HG03378 (cell line): ENCODE measurements around the gene UCHL5.
"Not testable (repeated sequence)": the region's sequence is repeated elsewhere in the genome, so short reads cannot be mapped to it uniquely, and the experiment has no call there.

Experiments used
- ATAC-seq: cut with Tn5 transposase; IDR thresholded peaks from one replicate; pipeline ENCODE4 v1.9.1; 2021; ENCODE audit warnings: mild to moderate bottlenecking, moderate library complexity; ENCODE audit not compliant: unreplicated experiment

UCHL5 gene

DNA sequence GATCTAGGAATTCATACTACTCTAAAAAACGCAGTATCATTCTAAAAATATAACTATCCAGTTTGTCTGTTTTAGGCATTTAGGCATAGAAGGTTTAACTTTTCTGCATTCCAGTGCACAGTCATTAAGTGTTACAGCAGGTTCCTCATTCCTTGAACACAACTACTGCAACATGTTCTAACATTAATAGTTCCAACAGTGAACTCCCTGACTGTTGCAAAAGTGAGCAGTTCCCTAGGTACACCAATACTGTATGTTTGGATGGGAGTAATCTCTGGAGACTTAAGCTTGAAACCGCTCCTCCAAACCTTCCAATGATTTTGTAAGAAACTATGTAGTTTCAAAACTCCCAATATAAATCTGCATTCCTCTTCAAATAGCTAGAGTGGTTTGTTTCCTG, 46.2 kb downstream of the UCHL5 start:
- ATAC-seq: no peak

DNA sequence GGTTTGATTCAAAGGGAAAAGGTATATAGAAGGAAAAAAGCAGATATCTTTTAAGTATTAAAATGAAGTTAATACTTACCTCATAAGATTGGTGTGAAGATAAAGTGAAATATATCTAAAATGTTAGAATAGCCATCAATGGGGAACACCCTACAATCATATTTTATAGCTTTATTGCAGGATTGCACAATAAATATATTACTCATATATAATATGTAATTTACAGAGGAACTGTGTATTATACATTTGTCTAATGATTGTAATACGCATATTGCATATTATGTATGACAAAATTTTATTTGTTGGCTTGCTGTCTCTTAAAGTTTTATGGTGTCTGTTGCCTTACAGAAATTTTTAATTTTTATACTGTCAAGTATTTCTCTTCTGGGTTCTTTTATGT, 47.8 kb downstream of the UCHL5 start:
- ATAC-seq: no peak

- no peak for ATAC-seq
Measured at GRCh38 chr1:193009501-193009900, 49.7 kb downstream of the UCHL5 start.

DNA sequence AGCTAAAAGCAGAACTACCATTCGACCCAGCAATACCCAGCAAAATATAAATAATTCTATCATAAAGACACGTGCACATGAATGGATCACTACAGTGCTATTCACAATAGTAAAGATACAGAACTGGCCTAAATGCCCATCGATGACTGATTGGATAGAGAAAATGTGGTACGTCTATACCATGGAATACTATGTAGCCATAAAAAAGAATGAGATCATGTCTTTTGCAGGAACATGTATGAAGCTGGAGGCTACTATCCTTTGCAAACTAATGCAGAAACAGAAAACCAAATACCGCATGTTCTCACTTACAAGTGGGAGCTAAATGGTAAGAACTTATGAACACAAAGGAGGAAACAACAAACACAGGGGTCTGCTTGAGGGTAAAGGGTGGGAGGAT, 53.4 kb downstream of the UCHL5 start:
- ATAC-seq: no peak

- ATAC-seq: peak; percentile 56
Measured at GRCh38 chr1:192998536-192998935, 60.6 kb downstream of the UCHL5 start.

GRCh38 chr1:192994141-192994540, 65.0 kb downstream of the UCHL5 start:
- ATAC-seq: no peak

GRCh38 chr1:192993426-192994085, 65.6 kb downstream of the UCHL5 start:
- peak; percentile 50 for ATAC-seq

GRCh38 chr1:192986748-192987334, 72.3 kb downstream of the UCHL5 start:
- ATAC-seq: not testable (repeated sequence)

DNA sequence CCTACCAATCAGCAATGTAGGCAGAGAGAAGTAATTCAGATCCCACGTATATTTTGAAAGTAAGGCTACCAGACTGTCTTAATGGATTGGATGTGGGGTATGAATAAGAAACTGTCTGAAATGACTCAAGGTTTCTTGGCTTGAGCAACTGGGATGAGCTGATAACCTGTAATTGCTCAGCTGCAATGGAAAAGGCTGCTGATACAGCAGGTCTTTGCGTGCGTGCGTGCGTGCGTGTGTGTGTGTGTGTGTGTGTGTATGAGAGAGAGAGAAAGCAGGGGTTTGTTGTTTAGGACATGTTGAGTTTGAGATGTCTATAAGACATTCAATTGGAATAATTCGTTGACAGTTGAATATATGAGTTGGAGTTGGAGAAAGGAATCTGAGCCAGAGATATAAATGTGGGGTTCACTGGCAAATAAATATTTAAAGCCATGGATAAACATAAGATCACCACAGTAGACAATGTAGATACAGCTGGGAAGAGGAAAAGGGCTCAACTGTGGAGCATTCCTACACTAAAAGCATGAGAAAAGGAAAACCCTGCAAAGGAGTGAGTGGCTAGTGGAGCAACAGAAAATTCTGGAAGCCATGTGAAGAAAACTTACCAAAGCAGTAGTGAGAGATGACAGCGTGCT, 72.9 kb downstream of the UCHL5 start:
- no peak for ATAC-seq

DNA sequence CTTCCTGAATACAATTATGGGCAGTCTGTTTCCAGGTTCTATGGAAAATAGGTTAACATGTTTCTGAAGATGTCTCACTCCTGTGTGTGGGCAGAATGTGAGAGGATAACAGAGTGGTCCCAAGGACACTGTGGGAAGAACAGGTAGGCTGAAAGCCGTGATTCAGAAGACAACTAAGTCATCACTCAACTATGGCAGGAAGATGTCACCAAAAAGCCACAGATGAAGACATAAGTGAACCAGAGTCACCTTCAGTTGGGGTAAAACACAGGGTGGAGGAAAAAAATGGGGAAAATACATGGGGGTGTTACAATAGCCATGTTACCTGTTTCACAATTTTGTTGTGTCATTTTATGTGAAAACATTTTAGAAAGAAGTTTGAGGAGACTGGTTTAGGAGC, 75.1 kb downstream of the UCHL5 start:
- ATAC-seq: no peak

DNA sequence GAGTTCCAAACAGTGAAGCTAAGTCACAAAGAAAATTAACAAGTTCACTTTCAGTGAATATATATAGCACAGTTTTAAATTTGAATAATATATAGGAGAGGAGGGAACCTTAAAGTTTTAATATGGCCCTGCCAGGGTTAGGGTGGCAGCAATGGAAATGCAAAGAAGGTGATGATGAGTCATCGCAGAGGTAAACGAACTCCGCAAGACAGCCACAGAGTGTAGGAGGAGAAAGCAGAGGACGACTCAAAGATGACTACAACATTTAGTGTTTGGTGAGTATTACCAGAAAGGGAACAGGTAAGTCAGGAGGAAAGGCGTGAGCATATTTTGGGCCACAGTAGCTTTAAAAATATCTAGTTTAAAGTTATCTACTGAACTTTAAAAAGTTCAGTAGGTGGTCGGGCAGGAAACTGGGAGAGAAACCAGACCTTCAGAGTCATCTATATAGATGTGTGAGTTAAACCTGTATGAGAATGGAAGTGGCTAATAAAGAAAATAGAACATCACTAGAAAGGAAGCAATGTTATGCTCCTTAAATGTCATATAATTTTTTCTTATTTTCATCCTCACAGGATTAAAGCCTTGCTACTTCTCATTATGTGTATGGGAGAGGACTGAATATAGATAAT, 75.7 kb downstream of the UCHL5 start:
- peak; percentile 90 for ATAC-seq

DNA sequence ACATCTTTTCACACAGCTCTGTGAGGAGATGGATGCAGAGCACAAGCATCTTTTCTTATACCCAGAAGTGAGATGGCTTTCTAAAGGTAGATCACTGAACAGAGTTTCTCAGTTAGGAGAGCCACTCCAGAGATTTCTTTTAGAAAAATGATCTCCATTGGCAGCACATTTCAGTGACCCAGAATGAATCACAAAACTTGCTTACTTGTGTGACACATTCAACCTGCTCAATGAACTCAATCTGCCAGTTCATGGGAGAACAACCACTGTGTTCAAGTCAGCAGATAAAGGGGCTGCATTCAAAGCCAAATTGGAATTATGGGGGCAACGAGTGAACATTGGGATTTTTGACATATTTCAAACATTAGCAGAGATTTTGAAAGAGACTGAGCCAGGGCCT, 78.3 kb downstream of the UCHL5 start:
- no peak for ATAC-seq

- not testable (repeated sequence) for ATAC-seq
Measured at GRCh38 chr1:192980334-192980733, 78.8 kb downstream of the UCHL5 start.

DNA sequence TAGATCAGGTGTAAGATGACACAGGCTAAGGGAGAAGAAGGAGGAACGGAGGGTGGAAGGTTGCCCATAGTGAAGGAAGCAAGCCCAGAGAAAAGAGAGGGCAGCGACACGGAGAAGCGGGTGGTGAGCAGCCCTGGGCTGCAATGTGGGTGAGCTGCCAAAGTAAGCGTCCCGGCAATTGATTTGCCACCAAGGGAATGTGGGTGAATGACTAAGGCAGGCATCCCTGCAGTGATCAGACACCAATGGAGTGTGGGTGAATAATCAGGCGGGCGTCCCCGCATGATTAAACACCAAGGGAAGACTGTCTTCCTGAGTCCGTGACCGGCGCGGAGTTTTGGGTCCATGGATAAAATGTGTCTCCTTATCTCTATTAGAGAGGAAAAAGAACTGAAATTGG, 79.6 kb downstream of the UCHL5 start:
- ATAC-seq: no peak

- no peak for ATAC-seq
Measured at GRCh38 chr1:192978195-192978710, 80.9 kb downstream of the UCHL5 start.

DNA sequence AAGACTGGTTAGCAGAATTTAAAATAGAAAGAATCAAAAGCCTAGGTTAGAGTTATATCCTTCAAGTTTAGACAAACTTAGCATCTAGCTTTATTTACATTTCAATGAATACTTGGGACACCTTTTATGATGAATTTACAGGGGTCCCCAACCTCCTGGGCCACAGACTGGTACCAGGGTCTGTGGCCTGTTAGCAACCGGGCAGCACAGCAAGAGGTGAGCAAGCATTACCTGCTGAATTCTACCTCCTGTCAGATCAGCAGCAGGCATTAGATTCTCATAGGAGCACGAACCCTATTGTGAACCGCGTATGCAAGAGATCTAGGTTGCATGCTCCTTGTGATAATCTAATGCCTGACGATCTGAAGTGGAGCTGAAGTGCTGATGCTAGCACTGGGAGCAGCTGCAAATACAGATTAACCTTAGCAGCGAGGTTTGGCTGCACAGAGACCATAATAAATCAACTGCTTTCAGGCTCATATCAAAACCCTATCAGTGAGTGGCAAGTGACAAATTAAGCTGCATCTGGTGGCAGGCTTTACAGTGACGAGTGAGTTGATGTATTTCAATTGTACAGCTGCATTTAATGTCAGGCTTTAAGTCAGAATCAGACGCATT, 82.0 kb downstream of the UCHL5 start:
- ATAC-seq: no peak

GRCh38 chr1:192976576-192976975, 82.6 kb downstream of the UCHL5 start:
- ATAC-seq: no peak

DNA sequence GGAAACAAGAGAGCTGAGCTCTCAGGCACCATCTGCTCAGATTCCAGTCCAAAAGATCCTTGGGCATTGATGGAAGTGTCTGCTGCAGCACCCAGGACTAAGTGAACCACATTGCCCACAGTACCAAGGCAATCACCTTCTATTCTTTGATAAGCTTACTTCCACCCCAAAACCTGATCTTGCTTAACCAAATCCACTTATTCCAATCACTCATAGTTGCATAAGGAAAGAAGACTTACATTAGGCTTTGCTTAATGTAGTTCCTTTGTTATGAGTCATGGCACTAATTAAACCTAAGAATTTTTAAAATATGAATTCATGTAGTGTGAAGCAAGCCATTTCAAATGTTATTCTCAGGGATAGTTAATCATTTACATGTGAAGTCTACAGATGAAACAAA, 84.5 kb downstream of the UCHL5 start:
- no peak for ATAC-seq

DNA sequence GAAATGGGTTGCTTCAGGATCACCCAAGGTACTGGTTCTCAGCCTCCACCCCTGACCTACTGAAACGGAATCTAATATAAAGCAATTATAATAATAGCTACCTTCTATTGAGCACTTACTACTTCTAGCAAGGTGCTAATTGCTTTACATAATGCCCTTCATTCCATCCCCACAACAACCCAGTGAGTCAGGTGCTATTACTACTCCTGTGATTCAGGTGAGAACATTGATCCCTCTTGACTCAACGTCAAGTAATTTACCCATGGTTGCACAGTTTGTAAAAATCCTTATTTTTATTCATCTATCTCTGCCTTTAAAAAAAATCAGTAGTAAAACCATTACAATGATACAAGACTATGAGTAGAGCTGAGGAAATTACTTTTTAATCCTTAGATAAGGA, 85.2 kb downstream of the UCHL5 start:
- no peak for ATAC-seq

GRCh38 chr1:192973202-192973601, 86.0 kb downstream of the UCHL5 start:
- ATAC-seq: no peak

GRCh38 chr1:192969091-192969490, 90.1 kb downstream of the UCHL5 start:
- ATAC-seq: no peak
